IMR-90 (cell line): ENCODE results near the gene AIP. TPM values are rescaled to one million over a fixed set of nuclear protein-coding genes. Genes with fewer than 3 reads are reported as not detected.

ENCODE experiments used
- ATAC-seq: fragments of 200-7000 bp; cut with Tn5 transposase; 2 replicates; pipeline ENCODE4 v1.9.1; 2020; ENCODE audit warnings: low read depth, mild to moderate bottlenecking, moderate library complexity
- BruUV-seq: library from RNA; stranded (reverse); fragments of 400-500 nt; replicated peaks from 2 replicates; lab custom pipeline; 2021; lab: Mats Ljungman, UMichigan
- CTCF ChIA-PET: fragments of 300-600 bp; formaldehyde crosslinking; extraction: SDS; loops from one replicate; lab custom pipeline; 2021; ENCODE audit warnings: antibody characterized with exemption; lab: Yijun Ruan, JAX
- POLR2A ChIA-PET: fragments of 300-600 bp; sonication (Branson Sonifier 250); formaldehyde crosslinking; loops from one replicate; lab custom pipeline; 2022; ENCODE audit warnings: antibody characterized with exemption; ENCODE audit not compliant: unreplicated experiment; lab: Charles Lee
- DNase-seq: peaks from one replicate; pipeline ENCODE4 v3.0.0; 2013
- H2AFZ ChIP-seq: replicated peaks from 2 replicates; pipeline ENCODE3; 2013; ENCODE audit warnings: low read length, mild to moderate bottlenecking; ENCODE audit not compliant: poor library complexity
- H2AK5ac ChIP-seq: 2 replicates; pipeline ENCODE4 v1.6.1; 2013; ENCODE audit warnings: low read depth, low read length, inconsistent platforms
- H2AK9ac ChIP-seq: replicated peaks from 2 replicates; pipeline ENCODE3; 2013; ENCODE audit warnings: mild to moderate bottlenecking, low read depth, low read length, moderate library complexity; ENCODE audit not compliant: poor library complexity
- H2BK120ac ChIP-seq: 2 replicates; pipeline ENCODE4 v1.6.1; 2013; ENCODE audit warnings: low read depth, low read length, inconsistent platforms
- H2BK15ac ChIP-seq: 3 replicates; pipeline ENCODE4 v1.6.1; 2013; ENCODE audit warnings: low read depth, low read length, inconsistent platforms
- H2BK20ac ChIP-seq: 2 replicates; pipeline ENCODE4 v1.6.1; 2013; ENCODE audit warnings: low read depth, mild to moderate bottlenecking, inconsistent platforms, low read length, moderate library complexity
- H2BK5ac ChIP-seq: 2 replicates; pipeline ENCODE4 v1.6.1; 2013; ENCODE audit warnings: mild to moderate bottlenecking, low read depth, low read length, inconsistent platforms; ENCODE audit not compliant: poor library complexity, severe bottlenecking
- H3K14ac ChIP-seq: replicated peaks from 2 replicates; pipeline ENCODE4 v1.6.1; 2013; ENCODE audit warnings: low read depth, low read length, inconsistent platforms
- H3K18ac ChIP-seq: 2 replicates; pipeline ENCODE4 v1.6.1; 2013; ENCODE audit warnings: low read depth, low read length, control low read depth
- H3K23ac ChIP-seq: 2 replicates; pipeline ENCODE4 v1.6.1; 2013; ENCODE audit warnings: low read depth, low read length, inconsistent platforms
- H3K27ac ChIP-seq: 2 replicates; pipeline ENCODE4 v1.5.1; 2013; ENCODE audit warnings: mild to moderate bottlenecking, control low read depth, low read length; ENCODE audit not compliant: insufficient read depth
- H3K27me3 ChIP-seq: 2 replicates; pipeline ENCODE4 v1.6.1; 2013; ENCODE audit warnings: low read length; ENCODE audit not compliant: control insufficient read depth, insufficient read depth
- H3K36me3 ChIP-seq: 2 replicates; pipeline ENCODE4 v1.6.1; 2013; ENCODE audit warnings: low read length, mixed read lengths; ENCODE audit not compliant: control insufficient read depth, insufficient read depth
- H3K4ac ChIP-seq: 2 replicates; pipeline ENCODE4 v1.6.1; 2013; ENCODE audit warnings: low read depth, low read length, inconsistent platforms
- H3K4me1 ChIP-seq: 2 replicates; pipeline ENCODE4 v1.6.1; 2013; ENCODE audit warnings: low read length, mixed read lengths; ENCODE audit not compliant: control insufficient read depth, insufficient read depth
- H3K4me2 ChIP-seq: 2 replicates; pipeline ENCODE4 v1.6.1; 2013; ENCODE audit warnings: low read depth, mild to moderate bottlenecking, control low read depth, low read length, moderate library complexity
- H3K4me3 ChIP-seq: 2 replicates; pipeline ENCODE4 v1.5.1; 2013; ENCODE audit warnings: low read depth, mild to moderate bottlenecking, control low read depth, low read length, moderate library complexity; ENCODE audit not compliant: insufficient read depth
- H3K56ac ChIP-seq: 2 replicates; pipeline ENCODE4 v1.6.1; 2013; ENCODE audit warnings: low read length, inconsistent platforms; ENCODE audit not compliant: insufficient read depth; ENCODE audit errors: extremely low read depth
- H3K79me1 ChIP-seq, 2 experiments: 2 replicates each; pipeline ENCODE4 v1.6.1; 2013; ENCODE audit warnings: low read length in 2 of 2, inconsistent platforms in 1 of 2, low read depth in 1 of 2
- H3K9ac ChIP-seq: 2 replicates; pipeline ENCODE4 v1.6.1; 2013; ENCODE audit warnings: low read depth, low read length, control low read depth
- H3K9me1 ChIP-seq: 2 replicates; pipeline ENCODE4 v1.6.1; 2013; ENCODE audit warnings: low read length, inconsistent platforms; ENCODE audit not compliant: insufficient read depth
- H3K9me3 ChIP-seq: 2 replicates; pipeline ENCODE4 v1.6.1; 2013; ENCODE audit warnings: low read length; ENCODE audit not compliant: control insufficient read depth, insufficient read depth
- H4K20me1 ChIP-seq: 2 replicates; pipeline ENCODE4 v1.6.1; 2013; ENCODE audit warnings: low read length, inconsistent platforms; ENCODE audit not compliant: insufficient read depth
- H4K5ac ChIP-seq: 2 replicates; pipeline ENCODE4 v1.6.1; 2013; ENCODE audit warnings: mild to moderate bottlenecking, low read depth, low read length, control low read depth
- H4K8ac ChIP-seq, 2 experiments: 2 replicates each; pipeline ENCODE4 v1.6.1; 2013; ENCODE audit warnings: low read depth in 2 of 2, low read length in 2 of 2, control low read depth in 1 of 2, inconsistent platforms in 1 of 2
- H4K91ac ChIP-seq: 2 replicates; pipeline ENCODE4 v1.6.1; 2013; ENCODE audit warnings: low read depth, low read length, inconsistent platforms; ENCODE audit not compliant: insufficient read depth
- MAZ ChIP-seq: IDR thresholded peaks from 2 replicates; pipeline ENCODE4 v1.6.1; 2012; ENCODE audit warnings: low read depth, mild to moderate bottlenecking, low read length, improper control_type of control experiment, moderate library complexity, borderline replicate concordance
- POLR2A ChIP-seq: IDR thresholded peaks from 2 replicates; pipeline ENCODE4 v1.6.1; 2012; ENCODE audit warnings: mild to moderate bottlenecking, low read depth, low read length
- RCOR1 ChIP-seq: IDR thresholded peaks from 2 replicates; pipeline ENCODE4 v1.6.1; 2012; ENCODE audit warnings: mild to moderate bottlenecking, low read length, improper control_type of control experiment; ENCODE audit not compliant: insufficient replicate concordance
- RFX5 ChIP-seq: IDR thresholded peaks from 2 replicates; pipeline ENCODE4 v1.8.0; 2012; ENCODE audit warnings: low read depth, mild to moderate bottlenecking, low read length, moderate library complexity
- WGBS, 2 experiments: methylation state at CpG; one replicate each; pipeline versions ENCODE4 v1.1.5 to v1.1.7; 2013; ENCODE audit warnings: missing lambda C conversion rate in 2 of 2; ENCODE audit not compliant: insufficient read length in 1 of 2; ENCODE audit errors: extremely low coverage in 2 of 2; 5-methylcytosine and 5-hydroxymethylcytosine counted together
- dilution Hi-C: fragments of 300-500 bp; cut with HindIII; formaldehyde crosslinking; loops from one replicate; pipeline ENCODE4 v1.14.3; 2018; ENCODE audit warnings: low sequenced_read_pairs; ENCODE audit not compliant: unreplicated experiment
- in situ Hi-C: fragments of 300-500 bp; cut with MboI; formaldehyde crosslinking; loops from 3 replicates; pipeline ENCODE4 v1.14.3; 2019; ENCODE audit warnings: low sequenced_read_pairs, inconsistent platforms, mixed read lengths
- intact Hi-C: fragments of 100-400 bp; cut with micrococcal nuclease; formaldehyde crosslinking; loops from 2 replicates; pipeline ENCODE4 v1.10.0; 2022
- polyA plus RNA-seq, 3 experiments: library from polyadenylated mRNA; depleted of rRNA; stranded (reverse); fragments of >200 nt; gene quantifications; 2 replicates each; pipeline ENCODE4 v1.2.3, GENCODE V29; 2012; ENCODE audit warnings: low replicate concordance in 1 of 3
- total RNA-seq: library from RNA; depleted of rRNA; stranded (reverse); fragments of >200 nt; gene quantifications from 2 replicates; pipeline ENCODE4 v1.2.3, GENCODE V29; 2012

The AIP gene
- total and polyA plus RNA-seq, 2 of the 4 experiments (the other 2 are of a cell fraction) = 95.5 to 122 TPM

- Histone ChIP-seq H2BK15ac (no peak overlapping the region), H3K18ac (no peak overlapping the region), H2AFZ (peak overlapping the region; percentile 95), H3K27me3 (0 out of 2 replicates have a peak, but pooled peaks cover 2% of the 10 kb centered on the region), H3K9me1 (no peaks in the 10 kb centered on the region; the same call in 1 of the 2 replicates), H4K5ac (no peak overlapping the region), H3K4ac (peak overlapping the region; percentile 39; the same call in 1 of the 2 replicates), H2BK120ac (no peak overlapping the region), H3K14ac (0 out of 2 replicates have a peak overlapping the region, but pooled peaks have one; percentile 12), H3K23ac (no peak overlapping the region), H4K20me1 (no peaks in the 10 kb centered on the region), H2BK20ac (no peak overlapping the region), H2AK5ac (peak overlapping the region; percentile 28; the same call in 1 of the 2 replicates), H3K9me3 (no peaks in the 10 kb centered on the region), H3K56ac (no peak overlapping the region), H3K36me3 (peaks cover under 1% of the 10 kb centered on the region; the same call in 1 of the 2 replicates), H4K91ac (no peak overlapping the region; the same call in 1 of the 2 replicates), H3K4me1 (peaks cover 14% of the 10 kb centered on the region), H2AK9ac (peak overlapping the region; percentile 95), H3K4me3 (peak overlapping the region; percentile 58), H3K79me1 (peaks cover 0 to 33% of the 10 kb centered on the region in 2 experiments; a peak in 1 of 4 replicates), H3K9ac (peak overlapping the region; percentile 27; the same call in 1 of the 2 replicates), H2BK5ac (no peak overlapping the region), H3K27ac (peak overlapping the region; percentile 31; the same call in 1 of the 2 replicates), H3K4me2 (peak overlapping the region; percentile 87), H4K8ac (peak overlapping the region in 1 of 2 experiments; percentile 37; a peak in 1 of 4 replicates)
- dilution Hi-C loops (no loop called here), in situ Hi-C loops (no loop called here), intact Hi-C loops (loop anchor here (2.0 kb wide), 1 partner anchor 161 kb away; no protein-coding TSS in a partner anchor)
- ATAC-seq = no peak
- 51% methylated on average over 15 of the region's 33 CpGs; no CpG with 5 or more reads in 1 of the 2 experiments for WGBS, 2 experiments
- TF ChIP-seq RFX5 (no peak), MAZ (no peak), RCOR1 (no peak), POLR2A (no peak)
- BruUV-seq = no TSS peak
- no peak for DNase-seq
- CTCF ChIA-PET = no interaction called here
- POLR2A ChIA-PET = no interaction called here
Measured at GRCh38 chr11:67507242-67507863, 24.5 kb downstream of the AIP start.
